Putamen (tissue), 1 donor: Measurements from ENCODE around the gene SH3BP4.

ENCODE experiments used
- DNase-seq: peaks from one replicate; pipeline ENCODE4 v3.0.0-alpha.2; 2016; ENCODE audit warnings: low spot score

The SH3BP4 gene

GRCh38 chr2:234947556-234947955 is 4.3 kb upstream of the SH3BP4 start:
- no peak for DNase-seq

- no peak for DNase-seq
Measured at GRCh38 chr2:234949762-234950434, 1.9 kb upstream of the SH3BP4 start.

GRCh38 chr2:234950435-234950729 is 1.4 kb upstream of the SH3BP4 start:
- no peak for DNase-seq

DNA sequence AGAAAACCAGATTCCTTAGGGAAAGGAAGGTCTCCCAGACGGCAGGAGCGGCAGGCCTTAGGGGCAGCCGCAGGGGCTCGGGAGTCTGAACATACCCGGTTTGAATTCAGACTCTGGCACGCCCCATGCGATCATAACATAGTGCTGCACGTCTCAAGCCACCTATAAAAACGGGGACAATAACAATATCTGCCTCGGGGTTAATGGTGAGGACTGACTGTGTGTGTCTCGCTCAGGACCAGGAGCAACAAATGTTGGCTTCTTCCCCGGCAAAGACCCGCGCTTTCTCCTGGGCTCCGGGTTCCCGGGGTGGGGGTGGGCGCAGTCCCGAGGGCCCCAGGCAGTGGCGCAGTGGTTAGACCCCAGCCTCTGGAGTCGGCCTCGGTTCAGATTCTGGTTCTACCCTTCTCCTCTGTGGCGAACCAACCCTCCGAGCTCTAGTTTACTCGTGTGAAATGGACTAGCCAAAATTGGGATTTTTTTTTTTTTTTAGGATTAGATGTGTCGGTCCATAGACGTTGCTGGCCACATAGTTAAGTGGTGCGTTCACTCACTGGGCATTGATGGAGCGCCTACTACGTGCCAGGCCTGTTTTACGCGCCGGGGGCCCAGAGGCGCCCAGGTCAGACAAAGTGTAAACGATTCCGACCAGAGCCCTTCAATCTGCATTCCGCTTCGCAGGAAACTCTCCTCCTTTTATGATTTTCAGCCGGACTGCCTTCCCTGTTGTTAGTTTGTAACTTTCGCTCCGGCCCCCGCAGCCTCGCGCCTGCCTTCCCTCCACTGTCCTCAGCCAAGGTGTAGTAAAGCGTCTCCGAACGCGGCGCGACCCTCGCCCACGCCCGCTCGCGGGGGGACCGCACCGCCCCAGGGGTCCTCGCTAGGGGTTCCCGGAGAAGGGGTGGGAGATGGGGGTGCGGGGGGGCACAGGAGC is 820 bp upstream of the SH3BP4 start:
- DNase-seq = peak; percentile 13

GRCh38 chr2:234952270-234953115 is 676 bp downstream of the SH3BP4 start:
- DNase-seq = peak; percentile 20

DNA sequence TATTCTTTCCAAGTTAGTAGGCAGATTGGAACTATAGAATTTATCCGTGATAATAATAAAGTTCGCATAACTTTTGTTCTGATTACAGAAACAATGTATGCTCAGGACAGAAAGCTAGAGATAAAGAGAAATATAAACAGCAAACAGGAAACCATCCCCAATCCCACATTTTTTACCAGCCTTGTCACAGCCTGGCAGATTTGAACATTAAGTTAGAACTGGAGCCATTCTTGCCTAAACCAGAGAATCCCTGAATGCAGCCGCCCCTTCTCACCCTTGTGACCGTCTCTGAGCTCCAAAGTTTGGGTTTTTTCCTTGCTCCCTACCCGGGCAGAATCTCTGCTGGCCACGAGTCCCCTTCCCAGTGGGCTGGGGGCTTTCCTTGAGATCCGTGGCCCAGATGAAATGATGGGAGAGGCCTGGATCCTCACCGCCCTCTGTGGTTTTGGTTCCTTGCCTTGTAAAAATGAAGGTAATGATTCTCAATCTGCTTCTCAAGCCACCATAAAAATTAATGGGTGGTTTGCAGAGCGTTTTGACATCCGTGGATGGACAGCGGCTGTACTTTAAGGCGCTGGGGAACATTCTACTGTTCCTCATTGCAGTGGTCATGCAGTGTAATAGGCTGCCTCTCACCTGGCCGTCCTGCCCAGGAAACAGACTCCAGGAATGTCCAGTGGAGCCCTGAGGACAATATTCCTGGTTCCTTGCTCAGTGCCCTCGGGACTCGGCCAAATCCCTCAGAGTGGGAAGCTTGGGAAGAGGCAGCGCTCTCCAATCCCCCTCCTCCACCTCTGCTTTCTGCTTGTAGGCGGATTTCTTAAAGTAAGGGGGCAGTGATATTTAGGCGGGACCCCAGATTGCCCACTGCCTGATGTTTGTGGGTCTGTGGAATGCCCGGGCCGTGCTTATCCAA is 1.6 kb downstream of the SH3BP4 start:
- peak; percentile 21 for DNase-seq

DNA sequence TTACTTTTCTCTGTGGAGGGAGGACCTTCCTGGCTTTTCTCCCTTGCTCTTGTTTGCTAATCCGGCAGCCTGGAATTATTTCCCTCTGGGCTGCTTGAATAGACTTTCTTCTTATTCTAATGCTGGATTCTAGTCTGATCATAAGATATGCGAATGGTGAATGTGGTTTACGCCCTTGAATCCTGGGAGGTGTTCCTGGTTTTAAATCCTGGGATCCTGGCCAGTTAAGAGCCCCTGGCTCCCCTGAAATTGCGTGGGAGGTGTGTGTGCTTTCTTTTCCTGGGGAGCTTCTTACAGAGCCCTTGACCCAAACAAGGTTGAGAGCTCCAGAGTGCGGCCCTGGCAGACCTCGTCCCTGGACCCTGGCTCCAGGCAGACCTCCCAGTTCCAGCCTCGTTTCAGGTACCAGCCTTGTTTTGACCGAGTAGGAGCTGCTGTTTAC is 2.8 kb downstream of the SH3BP4 start:
- DNase-seq = no peak

DNA sequence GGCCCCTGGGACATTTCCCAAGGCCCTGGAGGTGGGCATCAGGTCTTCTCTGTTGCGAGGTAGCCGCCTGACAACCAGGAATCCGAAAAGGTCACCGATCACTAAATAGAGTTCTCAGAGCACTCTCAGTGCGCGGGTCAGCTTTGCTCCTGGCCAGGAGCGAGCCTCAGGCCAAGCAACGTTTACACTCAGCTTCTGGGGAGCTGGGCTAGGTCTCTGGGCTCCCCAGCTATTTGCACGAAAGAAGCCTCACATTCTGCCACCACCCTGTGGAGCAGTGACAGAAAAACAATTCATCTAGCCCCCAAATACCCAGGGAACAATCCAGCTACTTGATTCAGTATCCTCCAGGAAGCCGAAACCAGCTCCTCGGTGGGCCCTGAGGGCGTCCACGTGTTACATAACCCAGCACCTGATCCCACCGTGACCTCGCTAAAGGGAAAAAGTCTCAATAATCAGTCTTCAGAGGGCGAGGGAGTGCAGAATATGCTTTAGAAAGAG is 3.3 kb downstream of the SH3BP4 start:
- DNase-seq = no peak

- DNase-seq = no peak
Measured at GRCh38 chr2:234955971-234956509, 4.2 kb downstream of the SH3BP4 start.

DNA sequence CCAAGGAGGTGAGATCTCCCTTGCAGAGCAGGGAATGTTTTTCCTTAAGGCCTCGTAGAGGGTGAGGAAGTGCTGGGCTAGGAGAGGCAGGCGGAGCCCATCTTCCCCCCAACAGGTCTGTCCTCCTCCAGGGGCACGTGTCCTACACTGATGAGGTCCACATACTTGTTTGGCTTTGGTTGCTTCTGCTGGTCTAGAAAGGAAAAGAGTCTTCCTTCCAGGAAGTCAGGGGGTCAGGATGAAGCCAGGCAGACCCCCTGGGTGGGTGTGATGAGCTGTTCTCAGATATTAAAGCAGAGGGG is 6.0 kb downstream of the SH3BP4 start:
- no peak for DNase-seq

GRCh38 chr2:234958311-234958710 is 6.5 kb downstream of the SH3BP4 start:
- DNase-seq = no peak

DNA sequence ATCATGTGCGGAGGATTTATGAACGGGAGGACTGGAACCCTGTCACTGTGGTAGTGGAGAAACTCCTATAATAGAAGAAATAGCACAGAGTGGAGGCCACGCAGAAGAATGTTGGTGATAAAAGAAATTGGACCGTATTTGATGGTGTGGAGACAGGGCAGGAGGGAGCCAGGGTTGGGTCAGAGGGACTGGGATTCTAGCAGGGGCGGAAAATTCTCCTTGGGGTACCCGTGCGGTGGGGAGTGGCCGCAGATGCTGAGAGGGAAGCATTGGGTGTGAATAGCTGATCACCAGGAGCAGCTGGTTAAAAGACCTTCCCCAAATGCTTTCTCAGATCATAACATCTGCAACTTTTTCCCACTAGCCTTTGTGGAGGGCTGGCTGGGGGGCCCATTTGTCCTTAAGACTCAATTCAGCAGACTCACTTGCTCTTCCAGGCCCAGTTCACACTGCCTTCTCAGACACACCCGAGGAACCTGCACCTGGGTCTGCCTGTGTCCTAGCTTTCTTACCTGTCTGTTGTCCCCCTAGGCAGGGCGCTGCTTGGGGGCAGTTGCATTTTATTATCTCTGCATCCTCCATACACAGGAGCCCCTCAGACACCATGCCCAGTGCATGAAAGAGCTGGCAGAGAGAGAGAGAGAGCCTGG is 7.1 kb downstream of the SH3BP4 start:
- DNase-seq = no peak

- peak; percentile 73 for DNase-seq
Measured at GRCh38 chr2:234960175-234961088, 8.6 kb downstream of the SH3BP4 start.

DNA sequence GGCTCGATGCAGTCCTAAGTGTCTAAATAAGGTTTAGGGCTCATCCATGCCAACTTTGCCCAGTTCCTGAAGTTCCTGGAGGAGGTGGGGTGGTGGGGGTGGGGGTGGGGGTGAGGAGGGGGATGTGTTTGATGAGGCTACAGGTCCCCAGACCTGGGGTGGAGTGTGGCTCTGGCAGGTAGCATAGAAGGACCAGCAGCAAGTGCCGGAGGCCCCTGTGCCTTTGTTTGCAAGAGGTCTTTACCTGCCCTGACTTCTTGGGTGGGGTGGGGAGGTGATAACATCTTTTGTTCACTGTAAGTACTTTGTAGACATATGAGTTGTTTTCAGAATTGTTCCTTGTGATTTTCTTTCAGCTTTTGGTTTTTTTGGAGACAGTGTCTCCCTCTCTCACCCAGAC is 10.0 kb downstream of the SH3BP4 start:
- DNase-seq = no peak

DNA sequence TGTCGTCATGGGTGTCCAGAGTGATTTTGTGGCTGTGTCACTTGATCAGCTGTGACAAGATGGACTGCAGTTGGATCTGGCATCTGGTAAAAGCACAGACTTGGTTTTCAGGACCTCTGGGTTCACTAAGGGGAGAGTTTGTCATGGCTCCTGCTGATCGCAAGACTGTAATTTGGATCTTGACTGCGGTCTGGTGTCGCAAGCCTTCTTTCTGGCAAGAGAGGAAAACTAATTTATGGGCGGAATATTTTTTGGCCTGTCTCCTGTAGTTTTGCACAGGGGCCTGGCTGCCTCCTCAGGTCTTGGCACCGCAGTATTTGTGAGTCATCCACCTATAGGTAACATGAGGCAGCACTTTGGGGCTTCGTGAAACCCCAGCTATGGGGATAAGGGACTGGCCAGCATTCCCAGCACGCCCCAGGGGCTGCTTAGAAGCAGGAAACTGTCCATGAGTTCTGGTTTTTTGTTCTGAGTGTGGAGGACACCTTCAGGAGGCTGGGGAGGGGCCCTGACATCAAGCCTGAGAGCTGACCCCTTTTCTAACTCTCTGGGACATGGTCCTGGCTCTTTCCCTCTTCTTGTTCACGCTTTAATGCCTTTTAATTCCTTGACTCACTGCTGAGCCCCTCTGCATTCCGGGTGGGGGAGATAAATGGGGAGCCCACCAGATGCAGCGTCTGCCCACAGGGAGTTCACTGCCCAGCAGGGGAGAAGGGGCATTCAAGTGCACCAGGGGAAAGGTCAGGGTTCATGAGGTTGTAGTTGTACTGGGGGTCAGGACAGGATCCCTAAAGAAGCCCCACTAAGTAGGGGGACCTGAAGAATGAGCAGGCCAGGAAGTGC is 12.2 kb downstream of the SH3BP4 start:
- no peak for DNase-seq

DNA sequence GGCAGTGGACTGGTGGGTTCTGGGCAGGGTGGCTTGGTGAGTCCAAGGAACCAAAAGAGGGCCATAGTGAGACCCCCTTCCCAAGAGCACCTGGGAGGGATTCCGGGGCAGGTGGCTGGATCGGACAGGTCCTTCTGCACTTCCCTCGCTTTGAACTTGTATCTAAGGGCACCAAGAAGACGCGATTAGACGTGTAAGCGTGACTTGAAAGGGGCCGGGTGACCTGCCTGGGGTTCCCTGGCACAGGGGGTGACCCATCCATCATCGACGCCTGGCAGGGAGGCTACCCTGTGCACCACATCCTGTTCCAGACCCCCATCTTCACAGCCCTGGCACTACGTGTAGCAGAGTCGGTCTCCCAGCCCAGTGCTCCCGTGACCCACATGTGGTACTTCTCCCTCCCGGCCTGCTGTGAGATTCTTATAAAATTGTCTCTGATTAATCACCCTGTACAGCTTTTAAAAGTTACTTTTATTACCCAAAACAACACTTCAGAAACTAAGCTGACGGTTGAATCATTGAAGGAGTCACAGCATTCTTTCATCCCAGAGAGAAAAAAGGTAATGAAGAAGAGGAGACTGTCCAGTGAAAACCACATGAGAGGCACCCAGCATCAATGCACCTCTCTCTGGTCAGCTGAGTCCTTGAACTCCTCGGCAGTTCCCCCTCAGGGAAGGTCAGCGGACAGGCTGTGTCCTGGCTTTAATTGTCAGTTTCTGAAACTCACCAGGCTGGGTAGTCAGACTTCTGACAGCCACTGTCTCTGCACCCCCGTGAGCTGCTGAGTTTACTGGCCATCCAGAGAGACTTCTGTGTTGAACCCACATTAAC is 13.0 kb downstream of the SH3BP4 start:
- no peak for DNase-seq

- DNase-seq = no peak
Measured at GRCh38 chr2:234966340-234966739, 14.5 kb downstream of the SH3BP4 start.
